Kidney (tissue), 14 donors: ENCODE measurements around the gene BSX. TPM values are rescaled to one million over a fixed set of nuclear protein-coding genes. Genes with fewer than 3 reads are reported as not detected.
A peak's percentile ranks its signal among the peaks of the same experiment; 100 is the strongest.

Source experiments
- DNase-seq, 5 donors: peaks; one replicate each; pipeline ENCODE4 v3.0.0-alpha.2; 2013 to 2020
- FAIRE-seq: peaks from 2 replicates; lab custom pipeline; 2012; peaks lifted over from hg19 to GRCh38; lab: Jason Lieb, UNC
- H3K27ac ChIP-seq, 2 donors: one replicate each; pipeline ENCODE4 v1.7.0; 2013; ENCODE audit warnings: low read depth in 2 of 2, low read length in 2 of 2, inconsistent platforms in 1 of 2
- H3K27me3 ChIP-seq: one replicate; pipeline ENCODE4 v1.7.1; 2013; ENCODE audit warnings: low read length, inconsistent platforms; ENCODE audit not compliant: control insufficient read depth, insufficient read depth
- H3K36me3 ChIP-seq, 3 donors: one replicate each; pipeline versions ENCODE4 v1.7.0 to v1.7.1; 2013; ENCODE audit warnings: low read length in 3 of 3, control low read depth in 1 of 3, inconsistent platforms in 1 of 3; ENCODE audit not compliant: insufficient read depth in 3 of 3, control insufficient read depth in 2 of 3
- H3K4me1 ChIP-seq, 3 donors: one replicate each; pipeline versions ENCODE4 v1.7.0 to v1.7.1; 2013; ENCODE audit warnings: low read length in 3 of 3, inconsistent platforms in 1 of 3, low read depth in 1 of 3; ENCODE audit not compliant: control insufficient read depth in 2 of 3, insufficient read depth in 2 of 3
- H3K4me3 ChIP-seq, 3 donors: one replicate each; pipeline versions ENCODE4 v1.7.0 to v1.8.1; 2013; ENCODE audit warnings: low read length in 3 of 3, control low read depth in 1 of 3, inconsistent platforms in 1 of 3
- H3K9ac ChIP-seq, 3 donors: one replicate each; pipeline versions ENCODE4 v1.7.0 to v1.7.1; 2013; ENCODE audit warnings: low read length in 3 of 3, control low read depth in 1 of 3, inconsistent platforms in 1 of 3
- H3K9me3 ChIP-seq, 3 donors: one replicate each; pipeline versions ENCODE4 v1.7.0 to v1.7.1; 2013; ENCODE audit warnings: low read length in 3 of 3, control low read depth in 1 of 3, inconsistent platforms in 1 of 3; ENCODE audit not compliant: control insufficient read depth in 2 of 3, insufficient read depth in 1 of 3
- CTCF ChIP-seq: IDR thresholded peaks from 3 replicates; pipeline ENCODE4 v1.5.1; 2012; ENCODE audit warnings: mild to moderate bottlenecking, moderate library complexity, borderline replicate concordance; ENCODE audit not compliant: insufficient read depth; ENCODE audit errors: extremely low read depth
- intact Hi-C: fragments of 100-400 bp; cut with DNase I; formaldehyde crosslinking; loops from one replicate; pipeline ENCODE4 v1.11.1; 2022
- polyA plus RNA-seq: library from polyadenylated mRNA; stranded (reverse); fragments of 350-450 nt; fragmentation: Illumina TruSeq; extraction: RNeasy Lipid Tissue Mini Kit (QIAGEN cat#74804); gene quantifications from one replicate; pipeline ENCODE4 v1.2.3, GENCODE V29; 2014; ENCODE audit warnings: low read depth, low replicate concordance; ENCODE audit not compliant: insufficient read depth
- total RNA-seq: library from RNA; stranded (reverse); fragmentation: NEBNext Ultra II Directional; extraction: Animal tissue kit (Norgen Biotek cat#: 25700); gene quantifications from one replicate; pipeline ENCODE4 v1.2.1, GENCODE V29; 2021
- donor health status: control.
- donor health status: control.
- donor health status: control.
- donor health status: control.
- donor health status: control.
- donor health status: DM: yes; HTN: yes; CAD: no.
- donor health status: Normal renal cell carcinoma (clear cell type).

Gene BSX
- total and polyA plus RNA-seq, 2 donors from 2014 or later = not detected

DNA sequence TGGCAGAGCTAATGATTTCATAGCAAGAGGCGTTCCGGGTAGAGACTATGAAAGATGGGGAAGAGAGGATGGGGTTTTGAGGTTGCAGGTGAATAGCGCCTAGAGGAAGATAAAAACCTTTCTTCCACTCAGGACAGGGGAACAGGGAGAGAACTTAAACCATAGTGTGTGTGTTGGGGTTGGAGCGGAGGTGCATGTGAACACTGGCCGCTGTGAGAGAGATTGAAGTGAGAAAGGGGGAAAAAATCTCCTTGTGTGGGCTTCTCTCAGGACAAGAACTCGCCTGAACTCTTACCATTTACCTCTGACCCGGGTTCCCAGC is 3.4 kb downstream of the BSX start:
- no peak for TF ChIP-seq CTCF

DNA sequence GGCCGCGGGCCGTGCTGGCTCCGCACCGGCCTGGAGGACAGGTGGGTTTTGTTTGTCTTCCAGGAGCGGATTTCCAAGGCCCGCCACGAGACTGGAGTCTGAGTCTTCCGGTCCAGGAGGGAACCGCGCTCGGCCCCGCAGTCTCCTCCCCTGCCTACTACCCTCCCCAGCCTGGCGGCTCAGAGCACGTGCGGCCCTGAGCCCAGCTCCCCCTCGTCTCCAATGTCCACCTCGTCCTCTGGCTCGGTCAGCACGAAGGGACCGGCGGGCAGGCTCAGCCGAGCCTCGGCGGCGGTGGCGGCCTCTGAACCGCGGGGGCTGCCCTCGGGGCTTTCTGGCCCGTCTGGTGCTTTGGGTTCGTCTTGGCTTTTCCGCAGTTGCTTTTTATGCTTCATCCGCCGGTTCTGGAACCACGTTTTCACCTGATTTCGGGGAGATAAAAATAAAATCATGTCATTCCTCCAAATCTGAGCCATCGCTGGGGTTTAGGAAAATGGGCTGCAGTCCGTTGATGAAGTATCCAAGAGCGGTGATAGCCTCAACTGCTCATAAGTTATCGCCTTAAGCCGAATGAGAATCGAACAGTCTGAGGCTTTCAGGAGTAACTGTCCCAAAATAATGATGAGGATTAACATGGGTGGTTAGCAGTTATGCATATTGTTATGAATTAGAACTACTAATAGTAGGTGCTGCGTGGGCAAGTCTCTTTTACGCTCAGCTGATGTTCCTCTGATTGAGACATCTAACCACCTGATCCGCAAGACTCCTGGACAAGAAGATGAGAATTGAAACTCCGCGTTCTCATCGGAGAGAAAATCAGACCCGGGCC is 4.0 kb downstream of the BSX start:
- H3K9me3 ChIP-seq = no peaks in the 10 kb centered on the region
- DNase-seq (peak in 4 of 5 donors; percentile 42 to 57 (median 49)), FAIRE-seq (no peak)
- H3K27me3 ChIP-seq = peaks cover 88% of the 10 kb centered on the region
- H3K4me1 ChIP-seq = peaks cover 0 to 9% (median 0%) of the 10 kb centered on the region in 3 donors
- no peak overlapping the region for H3K27ac ChIP-seq
- intact Hi-C loops = no loop called here
- no peak for TF ChIP-seq CTCF
- no peaks in the 10 kb centered on the region for H3K36me3 ChIP-seq
- H3K9ac ChIP-seq = no peak overlapping the region
- H3K4me3 ChIP-seq = no peak overlapping the region

More for the DNA sequence above, 3.4 kb downstream of the BSX start:
- Histone ChIP-seq H3K9ac (no peak overlapping the region), H3K4me3 (no peak overlapping the region), H3K36me3 (no peaks in the 10 kb centered on the region), H3K27ac (no peak overlapping the region), H3K9me3 (no peaks in the 10 kb centered on the region), H3K27me3 (peaks cover 87% of the 10 kb centered on the region), H3K4me1 (peaks cover 0 to 9% (median 0%) of the 10 kb centered on the region in 3 donors)
- intact Hi-C loops = no loop called here
- no peak for DNase-seq
- no peak for FAIRE-seq

- no peaks in the 10 kb centered on the region for H3K9me3 ChIP-seq
- intact Hi-C loops = no loop called here
- H3K9ac ChIP-seq = no peak overlapping the region
- H3K4me1 ChIP-seq = peaks cover 0 to 9% (median 0%) of the 10 kb centered on the region in 3 donors
- no peaks in the 10 kb centered on the region for H3K36me3 ChIP-seq
- peaks cover 80% of the 10 kb centered on the region for H3K27me3 ChIP-seq
- no peak overlapping the region for H3K4me3 ChIP-seq
- DNase-seq (peak in 4 of 5 donors; percentile 24 to 50 (median 48)), FAIRE-seq (no peak)
- no peak overlapping the region for H3K27ac ChIP-seq
- TF ChIP-seq CTCF = no peak
Observed at GRCh38 chr11:122976734-122977469, 4.7 kb downstream of the BSX start.
